Activated CD4-positive, CD25-positive, alpha-beta regulatory T cell (primary cell): ENCODE results near the gene ZDHHC7.

Source experiments
- DNase-seq, 4 experiments: peaks; one replicate each; lab custom pipeline; 2025; lab: John Stamatoyannopoulos, UW

ZDHHC7 gene

DNA sequence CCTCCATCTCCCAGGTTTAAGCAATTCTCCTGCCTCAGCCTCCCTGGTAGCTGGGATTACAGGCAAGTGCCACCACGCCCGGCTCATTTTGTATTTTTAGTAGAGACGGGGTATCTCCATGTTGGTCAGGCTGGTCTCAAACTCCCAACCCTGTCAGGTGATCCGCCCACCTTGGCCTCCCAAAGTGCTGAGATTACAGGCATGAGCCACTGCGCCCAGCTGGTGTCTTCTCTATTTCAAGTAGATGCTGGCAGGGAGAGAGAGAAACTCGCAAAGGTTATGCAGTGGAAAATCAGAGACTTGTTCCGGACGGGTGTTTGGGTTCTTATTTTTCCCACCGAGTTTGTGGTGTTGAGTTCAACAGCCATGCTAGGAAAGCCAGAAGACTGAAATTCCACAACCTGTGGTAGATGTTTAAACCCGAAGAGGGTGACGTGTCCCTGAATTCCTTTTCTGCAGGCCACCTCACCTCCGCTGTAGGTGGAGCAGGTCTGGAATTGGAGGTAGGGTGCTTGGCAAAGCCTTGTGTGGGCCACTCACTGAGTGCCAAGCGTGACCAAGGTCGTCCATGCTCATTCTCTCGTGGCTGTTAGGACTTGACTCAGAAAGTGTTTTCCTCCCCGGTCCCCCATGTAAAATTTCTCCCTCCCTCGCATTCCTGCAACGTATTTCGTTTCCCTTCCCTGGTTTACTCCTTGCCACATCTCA is 7.3 kb upstream of the ZDHHC7 start:
- no peak for DNase-seq

DNA sequence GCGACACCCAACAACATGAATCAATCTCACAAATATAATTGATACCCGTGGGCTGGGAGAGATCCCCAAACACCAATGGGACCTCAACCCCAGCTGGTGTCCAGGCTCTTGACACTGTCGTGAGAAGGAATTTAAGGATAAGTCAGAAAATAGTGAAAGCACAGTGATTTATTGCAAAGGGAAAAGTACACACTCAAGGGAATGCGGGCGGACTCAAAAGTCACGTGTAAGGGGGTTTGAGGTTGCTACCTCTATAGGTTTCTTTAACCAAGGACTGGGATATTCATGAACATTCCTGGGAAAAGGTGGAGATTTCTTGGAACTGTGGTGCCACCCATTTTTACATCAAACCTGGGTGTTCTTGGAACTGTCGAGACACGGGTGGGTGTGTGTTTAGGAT is 6.3 kb upstream of the ZDHHC7 start:
- DNase-seq: no peak

DNA sequence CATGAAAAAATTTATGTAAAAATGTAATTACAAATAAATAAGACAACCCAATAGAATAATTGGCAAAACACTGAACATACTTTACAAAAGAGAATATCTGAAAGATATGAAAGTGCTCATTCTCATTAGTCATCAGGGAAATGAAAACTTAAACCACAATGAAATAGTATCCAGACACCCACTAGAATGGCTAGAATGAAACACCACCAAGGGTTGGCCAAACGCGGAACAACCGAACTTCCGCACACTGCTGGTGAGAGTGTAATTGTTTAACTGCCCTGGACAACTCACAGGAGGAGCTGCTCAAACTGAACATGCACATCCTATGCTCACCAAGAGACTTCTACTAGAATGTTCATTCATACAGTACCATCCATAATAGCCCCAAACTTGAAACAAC is 5.8 kb upstream of the ZDHHC7 start:
- DNase-seq: no peak

DNA sequence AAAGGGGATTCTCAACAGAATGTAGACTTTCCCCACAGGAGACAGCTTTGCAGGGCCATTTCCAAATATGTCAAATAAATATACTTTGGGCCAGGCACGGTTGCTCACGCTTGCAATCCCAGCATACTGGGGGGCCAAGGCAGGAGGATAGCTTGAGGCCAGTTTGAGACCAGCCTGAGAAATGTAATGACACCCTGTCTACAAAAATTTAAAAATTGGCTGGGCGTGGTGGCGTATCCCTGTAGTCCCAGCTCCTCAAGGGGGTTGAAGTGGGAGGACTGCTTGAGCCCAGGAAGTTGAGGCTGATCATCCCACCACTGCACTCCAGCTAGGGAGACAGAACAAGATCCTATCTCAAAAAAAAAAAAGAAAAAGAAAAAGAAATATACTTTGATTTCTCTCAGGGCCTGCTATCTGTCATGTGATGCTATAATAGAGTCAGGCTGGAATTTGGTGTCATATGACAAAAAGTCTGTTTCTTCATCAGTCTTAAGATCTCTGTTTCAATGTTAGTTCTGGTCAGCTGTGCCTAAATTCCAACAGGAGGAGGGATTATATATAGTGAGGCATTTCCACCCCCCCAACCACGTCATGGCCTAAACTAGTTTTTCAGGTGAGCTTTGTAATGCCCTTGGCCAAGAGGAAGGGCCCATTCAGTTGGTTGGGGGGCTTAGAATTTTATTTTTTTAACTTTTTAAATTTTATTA is 4.3 kb upstream of the ZDHHC7 start:
- DNase-seq: no peak

DNA sequence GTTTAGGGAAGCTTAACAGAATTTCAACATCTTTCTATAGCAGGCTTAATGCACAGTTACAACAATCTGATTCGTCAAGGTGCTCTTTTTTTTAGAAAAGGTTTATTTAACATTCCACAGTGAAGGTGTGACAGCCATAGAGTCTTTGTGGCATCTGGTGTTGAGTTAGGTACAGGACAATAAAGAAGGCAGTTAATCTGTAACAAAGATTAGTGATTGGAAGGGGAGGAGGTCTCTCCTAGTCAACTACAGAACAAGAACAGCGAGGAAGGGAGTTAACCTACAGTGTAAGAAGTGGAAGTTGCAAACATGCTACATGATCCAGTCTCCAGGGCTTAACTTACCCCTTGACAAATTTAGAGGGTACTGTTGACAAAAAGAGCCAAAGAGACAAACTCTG is 3.0 kb upstream of the ZDHHC7 start:
- DNase-seq: no peak

DNA sequence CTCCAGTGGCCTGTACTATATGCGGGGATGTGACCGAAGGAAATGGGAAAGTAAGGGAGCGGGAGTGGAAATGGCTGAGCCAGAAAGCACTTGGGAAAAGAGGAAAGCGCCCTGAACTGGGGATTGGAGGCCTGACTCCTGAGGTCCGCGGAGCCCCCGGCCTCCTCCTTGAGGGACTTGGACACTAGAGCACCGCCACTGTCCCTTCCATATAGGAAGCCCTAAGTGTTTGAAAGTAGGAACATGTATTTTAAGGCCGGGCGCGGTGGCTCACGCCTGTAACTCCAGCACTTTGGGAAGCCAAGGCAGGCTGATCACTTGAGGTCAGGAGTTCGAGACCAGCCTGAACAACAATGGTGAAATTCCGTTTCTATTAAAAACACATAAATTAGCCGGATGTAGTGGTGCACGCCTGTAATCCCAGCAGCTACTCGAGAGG is 530 bp upstream of the ZDHHC7 start:
- DNase-seq: no peak

DNA sequence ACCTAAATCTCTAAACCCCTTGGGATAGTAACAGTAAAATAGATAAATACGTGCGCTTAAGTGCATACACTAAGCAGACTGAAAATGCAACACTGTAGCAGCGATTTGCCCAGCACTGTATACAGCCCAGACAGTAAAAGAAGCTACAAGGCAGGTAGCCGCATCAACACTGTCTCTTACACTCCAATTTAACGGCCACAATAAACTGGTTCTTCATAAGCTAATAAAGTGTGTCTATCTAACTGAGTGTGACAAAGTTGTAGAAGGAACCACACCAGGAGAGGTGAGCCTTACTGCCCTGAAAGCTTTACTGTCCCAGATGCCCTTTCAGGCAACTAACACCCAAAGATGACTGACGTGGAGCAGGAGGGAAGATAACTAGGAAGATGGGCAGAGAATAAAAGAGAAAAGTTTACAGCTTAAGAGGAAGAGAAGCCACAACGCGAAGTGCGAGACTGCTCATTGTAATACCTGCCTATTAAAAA is 847 bp downstream of the ZDHHC7 start:
- DNase-seq: no peak

DNA sequence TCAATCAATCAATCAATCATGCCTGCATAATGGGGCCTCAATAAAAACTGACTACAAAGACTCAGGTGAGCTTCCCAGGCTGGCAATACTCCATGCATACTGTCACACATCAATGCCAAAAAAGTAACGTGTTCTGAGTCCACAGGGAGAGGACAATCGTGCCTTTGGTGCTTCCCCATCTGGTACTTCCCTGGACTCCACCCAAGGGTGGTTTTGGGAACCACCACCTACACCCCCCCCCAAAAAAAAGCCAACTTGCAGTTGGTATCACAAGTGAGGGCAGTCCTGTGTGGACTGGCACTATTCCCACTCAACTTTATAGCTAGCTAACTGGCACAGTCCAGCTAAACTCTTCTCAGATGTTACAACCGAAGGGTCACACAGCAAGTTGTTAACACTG is 3.1 kb downstream of the ZDHHC7 start:
- no peak for DNase-seq

DNA sequence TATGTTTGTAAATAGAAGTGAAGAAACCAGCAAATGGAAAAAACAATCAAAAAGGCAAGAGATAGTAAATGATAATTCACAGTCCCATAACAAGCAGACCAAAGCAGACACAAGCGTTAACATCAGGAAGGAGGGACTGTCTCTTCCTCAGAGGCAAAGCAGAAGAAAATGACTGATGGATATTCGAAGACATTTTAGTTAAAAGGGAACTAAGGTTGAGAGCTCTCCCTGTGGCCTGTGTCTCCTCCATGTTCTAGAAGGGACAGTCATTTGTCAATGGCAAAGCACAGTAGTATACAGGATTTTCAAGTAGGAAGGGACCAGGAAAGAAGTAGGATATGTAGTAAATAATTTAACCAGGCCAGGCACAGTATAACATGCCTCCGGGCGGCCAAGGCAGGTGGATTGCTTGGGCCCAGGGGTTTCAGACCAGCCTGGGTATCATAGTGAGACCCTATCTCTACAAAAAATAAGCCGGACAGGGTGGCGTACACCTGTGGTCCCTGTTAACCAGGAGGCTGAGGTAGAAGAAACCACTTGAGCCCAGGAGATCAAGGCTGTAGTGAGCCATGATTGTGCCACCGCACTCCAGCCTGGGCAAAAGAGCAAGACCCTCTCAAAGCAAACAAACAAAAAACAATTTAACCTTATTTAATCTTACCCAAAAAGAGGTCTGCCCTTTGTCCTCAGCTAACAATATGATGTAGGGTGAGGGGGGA is 3.7 kb downstream of the ZDHHC7 start:
- DNase-seq: no peak

DNA sequence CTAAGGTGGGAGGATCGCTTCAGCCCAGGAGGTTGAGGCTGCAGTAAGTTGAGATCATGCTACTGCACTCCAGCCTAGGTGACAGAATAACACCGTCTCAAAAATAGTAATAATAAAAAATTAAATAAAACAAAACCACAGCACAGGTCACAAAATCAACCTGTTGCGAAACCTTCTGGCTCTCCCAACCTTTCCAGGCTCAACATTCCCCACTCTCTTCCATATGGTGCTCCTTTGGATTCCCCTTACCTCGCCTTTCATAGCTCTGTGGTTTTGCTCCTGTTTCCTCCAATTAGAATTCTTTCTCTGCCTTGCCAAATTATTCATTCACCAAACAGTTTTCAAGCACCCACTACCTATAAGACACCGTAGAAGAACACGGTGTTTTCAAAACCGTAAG is 4.7 kb downstream of the ZDHHC7 start:
- DNase-seq: no peak

DNA sequence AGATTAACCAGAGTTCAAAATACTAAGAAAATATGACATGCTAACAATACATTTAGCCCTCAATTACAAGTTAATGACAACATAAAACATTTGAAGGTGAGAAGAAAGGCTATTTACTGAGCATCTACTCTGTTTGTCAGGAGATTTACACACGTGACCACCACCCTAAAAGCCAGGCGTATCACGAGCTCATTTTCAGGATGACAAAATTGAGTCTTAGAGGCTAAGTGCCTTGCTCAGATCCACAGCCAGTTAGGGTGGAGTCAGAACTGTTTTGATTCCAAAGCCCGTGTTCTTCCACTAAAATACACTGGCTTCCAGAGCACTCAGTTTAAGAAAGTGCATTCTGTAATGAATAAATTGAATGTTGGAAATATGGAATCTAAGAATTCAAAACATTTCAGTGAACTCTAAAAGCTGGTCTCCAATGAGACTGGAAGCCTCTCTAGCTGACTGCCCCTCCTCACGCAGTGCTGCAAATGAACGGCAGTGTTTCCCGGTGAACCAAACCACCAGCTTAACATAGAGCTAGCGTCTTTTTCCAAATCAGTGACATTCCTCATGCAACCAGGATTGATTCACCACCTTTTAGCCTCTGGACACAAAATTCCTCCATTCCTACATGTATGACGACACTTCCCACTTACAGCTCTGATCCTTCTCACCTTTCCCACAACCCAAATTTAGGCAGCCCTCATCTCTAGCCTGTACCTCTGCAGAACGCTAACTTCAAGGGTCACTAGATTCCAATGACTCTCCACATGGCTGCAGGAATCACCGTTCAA is 5.9 kb downstream of the ZDHHC7 start:
- no peak for DNase-seq

DNA sequence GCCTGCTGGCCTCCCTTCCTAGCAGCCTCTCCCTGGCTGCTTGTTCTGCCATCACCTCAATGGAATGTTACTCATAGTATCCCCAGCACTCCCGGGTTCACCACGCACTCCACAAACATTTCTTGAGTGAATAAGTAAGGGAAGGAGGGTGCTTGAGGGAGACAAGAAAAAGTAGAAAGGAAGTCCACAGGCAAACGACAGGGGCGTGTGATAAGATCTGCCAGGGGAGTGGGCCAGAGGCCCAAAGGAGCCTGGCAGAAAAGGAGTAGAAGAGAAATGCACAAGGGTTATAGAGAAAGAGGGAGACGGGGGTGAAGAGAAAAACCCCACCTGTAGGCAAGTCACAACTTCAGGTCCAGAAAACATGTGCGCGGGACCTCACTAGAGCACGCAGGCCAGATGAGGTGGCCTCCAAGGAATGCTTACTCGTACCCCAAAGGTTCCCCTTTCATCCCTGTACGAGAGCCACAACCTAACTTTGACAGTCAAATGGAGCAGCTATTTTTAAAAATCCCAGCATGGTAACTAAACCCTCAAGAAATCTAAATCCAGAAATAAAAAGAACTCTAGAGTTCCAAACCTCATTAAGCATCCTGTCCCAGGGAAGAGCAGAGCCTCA is 6.6 kb downstream of the ZDHHC7 start:
- no peak for DNase-seq

DNA sequence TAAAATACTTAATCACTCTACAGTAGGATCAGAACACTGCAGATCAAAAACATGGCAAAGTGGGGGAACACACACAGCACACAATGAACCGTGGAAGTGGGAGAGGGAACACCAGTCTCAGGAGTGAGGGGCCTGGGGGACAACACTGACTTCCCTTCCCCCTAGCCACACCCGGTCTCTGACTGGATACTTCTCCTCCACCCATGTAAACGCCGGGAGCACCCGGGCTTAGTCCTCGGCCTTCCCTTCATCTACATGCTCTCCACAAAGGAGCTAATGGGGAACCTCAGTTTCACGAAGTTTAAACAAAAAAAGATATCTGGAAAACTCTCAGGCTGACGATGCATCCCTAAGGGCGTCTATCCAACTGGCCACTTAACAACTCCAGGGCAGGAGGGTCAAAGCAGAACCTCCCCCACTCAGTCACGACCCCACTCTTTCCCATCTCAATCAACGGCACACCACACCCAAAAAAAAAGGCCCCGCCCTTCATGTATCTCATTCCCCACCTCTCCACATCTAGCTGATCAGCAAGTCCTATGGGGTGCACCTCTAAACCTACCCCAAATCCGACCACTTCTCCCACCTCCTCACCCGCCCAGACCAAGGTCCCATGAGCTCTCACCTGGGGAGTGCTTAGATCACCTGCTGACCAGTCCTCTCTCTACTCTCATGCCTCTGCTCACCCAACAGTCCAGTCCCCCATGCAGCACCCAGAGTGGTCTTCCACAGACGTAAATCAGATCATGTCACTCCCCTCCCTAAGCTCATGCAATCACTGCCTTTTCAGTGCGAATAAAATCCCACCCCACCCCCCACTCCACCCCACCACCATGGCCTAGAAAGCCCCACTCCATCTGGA is 7.4 kb downstream of the ZDHHC7 start:
- no peak for DNase-seq

DNA sequence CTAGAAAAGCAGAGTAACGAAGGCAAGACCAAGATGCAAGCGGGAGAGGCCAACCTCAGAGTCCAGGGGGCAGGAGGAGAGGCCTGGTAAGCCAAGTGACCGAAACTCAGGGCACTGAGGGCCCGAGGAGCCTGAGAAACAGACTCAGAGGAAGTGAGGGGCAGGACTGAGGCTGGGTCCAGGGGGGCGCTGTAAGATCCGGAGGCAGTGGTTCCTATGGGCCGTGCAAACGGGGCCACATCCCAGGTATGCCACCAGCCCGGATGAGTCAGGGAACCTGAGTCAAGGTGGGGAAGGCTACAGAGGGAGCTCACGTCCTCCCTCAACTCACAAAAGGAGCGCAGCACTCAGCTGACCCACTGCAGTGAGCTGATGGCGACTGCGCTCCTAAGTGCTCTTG is 8.3 kb downstream of the ZDHHC7 start:
- DNase-seq: no peak

DNA sequence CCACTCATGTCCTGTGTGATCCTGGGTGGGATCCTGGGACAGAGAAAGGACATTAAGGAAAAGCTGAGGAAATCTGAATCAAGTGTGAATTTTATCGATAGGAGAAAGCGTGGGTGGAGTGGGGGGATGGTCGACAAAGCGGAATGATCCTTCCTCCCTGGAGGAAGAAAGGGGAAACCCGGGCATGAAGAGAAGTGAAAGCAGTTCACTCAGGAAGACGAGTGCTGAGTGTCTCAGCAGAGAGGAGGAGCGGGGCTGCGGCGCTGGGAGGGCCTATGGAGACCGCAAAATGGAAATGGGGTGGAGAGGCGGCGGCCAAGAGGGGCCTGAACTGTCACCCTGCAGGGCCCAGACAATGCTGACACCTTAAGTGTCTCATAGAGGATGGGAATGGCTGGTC is 8.7 kb downstream of the ZDHHC7 start:
- no peak for DNase-seq

DNA sequence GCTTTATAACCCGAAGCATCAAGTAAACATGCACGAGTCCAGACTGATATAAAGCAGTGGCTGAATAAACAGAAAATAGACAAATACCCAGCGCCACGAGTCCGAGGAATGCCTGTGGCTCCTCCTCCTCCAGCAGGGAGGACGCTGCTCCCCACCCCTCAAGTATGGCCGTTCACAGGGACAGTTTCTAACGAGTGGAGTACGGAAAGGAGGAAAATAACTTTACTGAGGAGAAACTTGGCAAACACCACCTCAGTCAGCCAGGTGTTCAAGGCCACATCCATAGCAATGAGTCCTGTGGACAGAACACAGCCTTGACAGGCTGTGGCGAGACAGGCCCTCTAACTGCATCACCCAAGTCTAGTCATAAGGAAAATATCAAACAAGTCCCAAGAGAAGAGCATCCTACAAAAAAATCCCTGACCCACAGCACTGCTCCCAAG is 9.2 kb downstream of the ZDHHC7 start:
- DNase-seq: no peak

DNA sequence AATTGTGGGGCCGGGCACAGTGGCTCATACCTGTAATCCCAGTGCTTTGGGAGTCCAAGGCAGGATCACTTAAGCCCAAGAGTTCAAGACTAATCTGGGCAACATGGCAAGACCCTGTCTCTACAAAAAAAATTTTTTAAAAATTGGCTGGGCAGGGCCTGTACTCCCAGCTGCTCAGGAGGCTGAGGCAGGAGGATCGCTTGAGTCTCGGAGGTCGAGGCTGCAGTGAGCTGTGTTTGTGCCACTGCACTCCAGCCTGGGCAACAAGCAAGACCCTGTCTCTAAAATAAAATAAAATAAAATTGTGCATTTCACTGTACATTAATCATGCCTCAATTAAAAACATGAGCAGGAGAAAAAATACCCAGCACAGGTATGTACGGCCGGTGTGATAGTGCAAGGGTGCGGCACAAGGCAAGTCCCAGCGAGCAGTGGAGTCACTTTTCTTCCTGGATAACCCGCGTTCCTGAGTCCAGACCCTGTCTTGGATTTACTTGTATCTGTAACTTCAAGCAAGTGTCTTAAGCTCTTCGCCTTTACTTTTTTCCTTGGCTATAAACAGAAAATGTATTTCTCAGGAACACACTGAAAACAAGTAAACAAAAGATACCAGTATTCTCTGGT is 11.4 kb downstream of the ZDHHC7 start:
- no peak for DNase-seq

DNA sequence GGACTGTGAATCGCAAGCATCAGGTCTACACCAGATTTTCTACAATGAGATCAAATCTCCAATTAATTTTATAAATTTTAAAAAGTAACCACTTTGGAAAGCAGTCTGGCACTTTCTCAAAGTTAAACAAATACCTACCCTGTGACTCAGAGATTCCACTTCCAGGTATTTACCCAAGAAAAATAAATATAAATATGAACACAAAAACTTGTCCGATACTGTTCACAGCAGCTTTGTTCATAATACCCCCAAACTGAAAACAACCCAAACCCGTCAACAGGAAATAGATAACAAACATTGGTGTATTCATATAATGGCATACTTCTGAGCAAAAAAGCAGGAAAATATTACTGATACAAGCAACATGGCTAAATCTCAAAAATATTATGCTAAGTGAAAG is 12.1 kb downstream of the ZDHHC7 start:
- DNase-seq: no peak

DNA sequence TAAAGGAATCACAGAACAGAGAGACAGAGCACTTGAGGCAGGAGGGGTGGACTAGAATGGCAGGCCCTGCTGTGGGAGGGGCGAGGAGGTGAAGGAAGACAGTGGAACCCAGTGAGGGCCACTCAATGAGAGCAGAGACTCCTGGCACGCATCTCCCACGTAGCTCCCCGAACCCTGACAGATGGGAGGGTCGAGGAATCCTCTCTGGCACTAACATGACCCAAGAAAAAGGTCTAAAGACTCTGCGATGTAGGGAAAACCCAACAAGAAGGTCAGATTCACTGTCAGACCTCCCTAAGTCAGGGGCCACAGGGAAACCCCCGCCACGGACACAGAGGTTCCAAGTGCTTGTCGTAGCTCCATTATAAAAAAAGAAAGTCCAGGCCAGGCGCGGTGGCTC is 15.0 kb downstream of the ZDHHC7 start:
- no peak for DNase-seq

DNA sequence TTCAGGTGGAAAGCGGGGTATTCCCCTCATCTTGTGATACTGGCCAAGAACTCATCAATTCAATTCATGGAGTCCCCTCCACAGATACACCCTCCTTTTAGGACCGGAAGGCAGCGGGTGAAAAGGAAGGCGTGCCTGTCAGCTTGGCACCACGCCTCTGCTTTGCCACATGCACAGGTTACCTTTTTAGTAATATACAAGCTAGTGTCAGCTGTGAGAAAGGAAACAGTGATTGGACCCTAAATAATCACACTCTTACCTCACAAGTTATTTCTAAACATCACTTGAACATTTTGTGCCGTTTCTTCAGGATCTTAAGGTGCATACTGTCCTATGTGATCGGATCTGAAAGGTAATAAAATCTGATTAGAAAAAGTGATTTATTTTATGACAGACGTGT is 15.7 kb downstream of the ZDHHC7 start:
- DNase-seq: no peak
